HCT116 (cell line): ENCODE data around the gene SUGP1.

Source experiments
- CEBPB ChIP-seq: IDR thresholded peaks from 2 replicates; pipeline ENCODE4 v1.6.1; 2012; ENCODE audit warnings: low read depth
- EZH2 ChIP-seq: fragments of 200-600 bp; sonication (generic); IDR thresholded peaks from 2 replicates; pipeline ENCODE4 v1.6.1; 2017; ENCODE audit warnings: antibody characterized with exemption, mixed run types
- EZH2phosphoT487 ChIP-seq: fragments of 200-600 bp; IDR thresholded peaks from 2 replicates; pipeline ENCODE4 v1.6.1; 2018; ENCODE audit warnings: antibody characterized with exemption, borderline replicate concordance
- JUND ChIP-seq: IDR thresholded peaks from 2 replicates; pipeline ENCODE4 v1.6.1; 2012
- POLR2A ChIP-seq: IDR thresholded peaks from 2 replicates; pipeline ENCODE4 v1.7.0; 2011; ENCODE audit warnings: borderline replicate concordance; ENCODE audit not compliant: insufficient read depth, insufficient read length; ENCODE audit errors: extremely low read depth
- POLR2AphosphoS5 ChIP-seq: IDR thresholded peaks from 2 replicates; pipeline ENCODE4 v1.6.1; 2011; ENCODE audit warnings: mild to moderate bottlenecking, low read depth, low read length, moderate library complexity
- RAD21 ChIP-seq: IDR thresholded peaks from 2 replicates; pipeline ENCODE4 v1.6.1; 2012; ENCODE audit warnings: low read depth, mild to moderate bottlenecking
- ZFX ChIP-seq: fragments of 450-650 bp; IDR thresholded peaks from 2 replicates; pipeline ENCODE4 v1.6.1; 2017
- ZNF274 ChIP-seq: fragments of 200-500 bp; sonication (Bioruptor generic); IDR thresholded peaks from 2 replicates; pipeline ENCODE4 v1.6.1; 2014; ENCODE audit warnings: mild to moderate bottlenecking, low read depth, low read length, inconsistent platforms
- TF ChIP-seq, protein P1 (sequence below): IDR thresholded peaks from 2 replicates; pipeline ENCODE4 v1.6.1; 2012
- TF ChIP-seq, protein P2 (sequence below), 3 experiments: fragments of 200-600 bp in 1 of 3; sonication (generic) in 1 of 3; IDR thresholded peaks in 2 of 3; conservative IDR thresholded peaks in 1 of 3; 2 replicates each; pipeline ENCODE4 v1.5.1; 2012 to 2017; ENCODE audit warnings: low read depth in 2 of 3, low read length in 2 of 3, antibody characterized with exemption in 1 of 3, borderline replicate concordance in 1 of 3, control low read depth in 1 of 3, mild to moderate bottlenecking in 1 of 3, mixed read lengths in 1 of 3, mixed run types in 1 of 3, moderate library complexity in 1 of 3; ENCODE audit not compliant: insufficient read depth in 1 of 3
- TF ChIP-seq, protein P3 (sequence below): IDR thresholded peaks from 2 replicates; pipeline ENCODE4 v1.6.1; 2012; ENCODE audit warnings: low read depth
- TF ChIP-seq, protein P4 (sequence below): IDR thresholded peaks from 2 replicates; pipeline ENCODE4 v1.6.1; 2011; ENCODE audit warnings: mild to moderate bottlenecking, low read length, moderate library complexity; ENCODE audit not compliant: insufficient replicate concordance; ENCODE audit errors: extremely low read depth

DNA sequence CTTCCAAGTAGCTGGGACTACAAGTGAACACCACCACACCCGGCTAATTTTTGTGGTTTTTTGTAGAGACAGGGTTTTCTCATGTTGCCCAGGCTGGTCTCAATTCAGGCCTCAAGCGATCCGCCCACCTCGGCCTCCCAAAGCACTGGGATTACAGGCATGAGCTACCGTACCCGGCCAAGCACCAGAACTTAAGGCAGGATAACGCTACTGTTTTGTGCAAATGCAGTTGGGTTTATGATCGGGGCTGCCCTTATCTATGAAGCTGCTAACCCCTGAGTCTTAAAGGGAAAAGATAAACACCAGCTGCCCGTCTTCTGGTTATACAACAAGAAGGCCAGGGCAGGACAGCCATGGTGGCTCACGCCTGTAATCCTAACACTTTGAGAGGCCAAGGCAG, 34.6 kb downstream of the SUGP1 start:
- no peak for TF ChIP-seq ZNF274
- TF ChIP-seq, protein P1, sequence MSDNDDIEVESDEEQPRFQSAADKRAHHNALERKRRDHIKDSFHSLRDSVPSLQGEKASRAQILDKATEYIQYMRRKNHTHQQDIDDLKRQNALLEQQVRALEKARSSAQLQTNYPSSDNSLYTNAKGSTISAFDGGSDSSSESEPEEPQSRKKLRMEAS = no peak
- TF ChIP-seq, protein P2, sequence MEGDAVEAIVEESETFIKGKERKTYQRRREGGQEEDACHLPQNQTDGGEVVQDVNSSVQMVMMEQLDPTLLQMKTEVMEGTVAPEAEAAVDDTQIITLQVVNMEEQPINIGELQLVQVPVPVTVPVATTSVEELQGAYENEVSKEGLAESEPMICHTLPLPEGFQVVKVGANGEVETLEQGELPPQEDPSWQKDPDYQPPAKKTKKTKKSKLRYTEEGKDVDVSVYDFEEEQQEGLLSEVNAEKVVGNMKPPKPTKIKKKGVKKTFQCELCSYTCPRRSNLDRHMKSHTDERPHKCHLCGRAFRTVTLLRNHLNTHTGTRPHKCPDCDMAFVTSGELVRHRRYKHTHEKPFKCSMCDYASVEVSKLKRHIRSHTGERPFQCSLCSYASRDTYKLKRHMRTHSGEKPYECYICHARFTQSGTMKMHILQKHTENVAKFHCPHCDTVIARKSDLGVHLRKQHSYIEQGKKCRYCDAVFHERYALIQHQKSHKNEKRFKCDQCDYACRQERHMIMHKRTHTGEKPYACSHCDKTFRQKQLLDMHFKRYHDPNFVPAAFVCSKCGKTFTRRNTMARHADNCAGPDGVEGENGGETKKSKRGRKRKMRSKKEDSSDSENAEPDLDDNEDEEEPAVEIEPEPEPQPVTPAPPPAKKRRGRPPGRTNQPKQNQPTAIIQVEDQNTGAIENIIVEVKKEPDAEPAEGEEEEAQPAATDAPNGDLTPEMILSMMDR (IDR thresholded peaks at IDR 0.05 in 2 of 3, conservative IDR thresholded peaks at IDR 0.05 in 1 of 3; ENCODE audit: borderline replicate concordance in 1 of 3, insufficient read depth in 1 of 3, low read depth in 2 of 3, low read length in 2 of 3) = no peak
- no peak for TF ChIP-seq JUND
- TF ChIP-seq EZH2 = no peak
- TF ChIP-seq POLR2A = no peak
- no peak for TF ChIP-seq EZH2phosphoT487
- TF ChIP-seq CEBPB = no peak
- no peak for TF ChIP-seq ZFX
- no peak for TF ChIP-seq POLR2AphosphoS5
- TF ChIP-seq, protein P3, sequence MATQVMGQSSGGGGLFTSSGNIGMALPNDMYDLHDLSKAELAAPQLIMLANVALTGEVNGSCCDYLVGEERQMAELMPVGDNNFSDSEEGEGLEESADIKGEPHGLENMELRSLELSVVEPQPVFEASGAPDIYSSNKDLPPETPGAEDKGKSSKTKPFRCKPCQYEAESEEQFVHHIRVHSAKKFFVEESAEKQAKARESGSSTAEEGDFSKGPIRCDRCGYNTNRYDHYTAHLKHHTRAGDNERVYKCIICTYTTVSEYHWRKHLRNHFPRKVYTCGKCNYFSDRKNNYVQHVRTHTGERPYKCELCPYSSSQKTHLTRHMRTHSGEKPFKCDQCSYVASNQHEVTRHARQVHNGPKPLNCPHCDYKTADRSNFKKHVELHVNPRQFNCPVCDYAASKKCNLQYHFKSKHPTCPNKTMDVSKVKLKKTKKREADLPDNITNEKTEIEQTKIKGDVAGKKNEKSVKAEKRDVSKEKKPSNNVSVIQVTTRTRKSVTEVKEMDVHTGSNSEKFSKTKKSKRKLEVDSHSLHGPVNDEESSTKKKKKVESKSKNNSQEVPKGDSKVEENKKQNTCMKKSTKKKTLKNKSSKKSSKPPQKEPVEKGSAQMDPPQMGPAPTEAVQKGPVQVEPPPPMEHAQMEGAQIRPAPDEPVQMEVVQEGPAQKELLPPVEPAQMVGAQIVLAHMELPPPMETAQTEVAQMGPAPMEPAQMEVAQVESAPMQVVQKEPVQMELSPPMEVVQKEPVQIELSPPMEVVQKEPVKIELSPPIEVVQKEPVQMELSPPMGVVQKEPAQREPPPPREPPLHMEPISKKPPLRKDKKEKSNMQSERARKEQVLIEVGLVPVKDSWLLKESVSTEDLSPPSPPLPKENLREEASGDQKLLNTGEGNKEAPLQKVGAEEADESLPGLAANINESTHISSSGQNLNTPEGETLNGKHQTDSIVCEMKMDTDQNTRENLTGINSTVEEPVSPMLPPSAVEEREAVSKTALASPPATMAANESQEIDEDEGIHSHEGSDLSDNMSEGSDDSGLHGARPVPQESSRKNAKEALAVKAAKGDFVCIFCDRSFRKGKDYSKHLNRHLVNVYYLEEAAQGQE = no peak
- TF ChIP-seq RAD21 = no peak
- TF ChIP-seq, protein P4, sequence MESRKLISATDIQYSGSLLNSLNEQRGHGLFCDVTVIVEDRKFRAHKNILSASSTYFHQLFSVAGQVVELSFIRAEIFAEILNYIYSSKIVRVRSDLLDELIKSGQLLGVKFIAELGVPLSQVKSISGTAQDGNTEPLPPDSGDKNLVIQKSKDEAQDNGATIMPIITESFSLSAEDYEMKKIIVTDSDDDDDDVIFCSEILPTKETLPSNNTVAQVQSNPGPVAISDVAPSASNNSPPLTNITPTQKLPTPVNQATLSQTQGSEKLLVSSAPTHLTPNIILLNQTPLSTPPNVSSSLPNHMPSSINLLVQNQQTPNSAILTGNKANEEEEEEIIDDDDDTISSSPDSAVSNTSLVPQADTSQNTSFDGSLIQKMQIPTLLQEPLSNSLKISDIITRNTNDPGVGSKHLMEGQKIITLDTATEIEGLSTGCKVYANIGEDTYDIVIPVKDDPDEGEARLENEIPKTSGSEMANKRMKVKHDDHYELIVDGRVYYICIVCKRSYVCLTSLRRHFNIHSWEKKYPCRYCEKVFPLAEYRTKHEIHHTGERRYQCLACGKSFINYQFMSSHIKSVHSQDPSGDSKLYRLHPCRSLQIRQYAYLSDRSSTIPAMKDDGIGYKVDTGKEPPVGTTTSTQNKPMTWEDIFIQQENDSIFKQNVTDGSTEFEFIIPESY = no peak
